Measurements from ENCODE around the gene SLC39A12.

Gene SLC39A12

GRCh38 chr10:18044976-18045720, 93.4 kb downstream of the SLC39A12 start:
- Histone ChIP-seq H3K36me3 (ENCODE audit: control insufficient read depth in 1 of 2, insufficient read depth in 2 of 2, low read length in 2 of 2) (no peaks in the 10 kb centered on the region), H3K9ac (ENCODE audit: low read depth in 1 of 2, low read length in 2 of 2) (no peak overlapping the region), H3K27ac (ENCODE audit: low read depth, low read length) (no peak overlapping the region), H3K4me3 (ENCODE audit: low read depth in 1 of 2, low read length in 2 of 2) (no peak overlapping the region), H3K9me3 (ENCODE audit: control insufficient read depth in 1 of 2, low read length in 2 of 2) (no peaks in the 10 kb centered on the region), H3K27me3 (ENCODE audit: control insufficient read depth in 1 of 2, insufficient read depth in 2 of 2, low read length in 2 of 2) (no peaks in the 10 kb centered on the region), H3K4me1 (ENCODE audit: control insufficient read depth in 1 of 2, insufficient read depth in 2 of 2, low read length in 2 of 2) (no peaks in the 10 kb centered on the region)

DNA sequence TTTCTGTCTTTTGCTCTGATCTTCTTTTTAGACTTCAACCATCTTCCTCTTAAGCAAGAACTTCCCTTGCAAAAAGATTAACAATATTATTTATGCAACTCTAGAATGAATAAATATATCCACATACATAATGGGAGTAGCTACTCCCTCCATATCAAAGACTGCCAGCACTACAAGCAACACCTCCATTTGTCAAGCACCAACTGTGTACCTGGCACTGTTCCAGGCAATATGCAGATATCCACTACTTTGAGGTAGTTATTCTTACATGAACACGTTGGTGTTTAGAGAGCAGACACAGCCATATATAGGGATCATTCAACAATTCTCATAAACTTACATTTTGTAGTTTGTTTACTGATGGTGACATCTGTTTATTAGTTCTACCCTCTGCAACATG, 104.9 kb downstream of the SLC39A12 start:
- H3K9me3 ChIP-seq (ENCODE audit: control insufficient read depth in 1 of 2, low read length in 2 of 2), result peaks cover 2 to 5% of the 10 kb centered on the region in 2 donors
- H3K4me1 ChIP-seq (ENCODE audit: control insufficient read depth in 1 of 2, insufficient read depth in 2 of 2, low read length in 2 of 2), result no peaks in the 10 kb centered on the region
- H3K36me3 ChIP-seq (ENCODE audit: control insufficient read depth in 1 of 2, insufficient read depth in 2 of 2, low read length in 2 of 2), result no peaks in the 10 kb centered on the region
- no peaks in the 10 kb centered on the region for H3K27me3 ChIP-seq (ENCODE audit: control insufficient read depth in 1 of 2, insufficient read depth in 2 of 2, low read length in 2 of 2)
- H3K4me3 ChIP-seq (ENCODE audit: low read depth in 1 of 2, low read length in 2 of 2), result no peak overlapping the region
- no peak overlapping the region for H3K9ac ChIP-seq (ENCODE audit: low read depth in 1 of 2, low read length in 2 of 2)
- no peak overlapping the region for H3K27ac ChIP-seq (ENCODE audit: low read depth, low read length)

DNA sequence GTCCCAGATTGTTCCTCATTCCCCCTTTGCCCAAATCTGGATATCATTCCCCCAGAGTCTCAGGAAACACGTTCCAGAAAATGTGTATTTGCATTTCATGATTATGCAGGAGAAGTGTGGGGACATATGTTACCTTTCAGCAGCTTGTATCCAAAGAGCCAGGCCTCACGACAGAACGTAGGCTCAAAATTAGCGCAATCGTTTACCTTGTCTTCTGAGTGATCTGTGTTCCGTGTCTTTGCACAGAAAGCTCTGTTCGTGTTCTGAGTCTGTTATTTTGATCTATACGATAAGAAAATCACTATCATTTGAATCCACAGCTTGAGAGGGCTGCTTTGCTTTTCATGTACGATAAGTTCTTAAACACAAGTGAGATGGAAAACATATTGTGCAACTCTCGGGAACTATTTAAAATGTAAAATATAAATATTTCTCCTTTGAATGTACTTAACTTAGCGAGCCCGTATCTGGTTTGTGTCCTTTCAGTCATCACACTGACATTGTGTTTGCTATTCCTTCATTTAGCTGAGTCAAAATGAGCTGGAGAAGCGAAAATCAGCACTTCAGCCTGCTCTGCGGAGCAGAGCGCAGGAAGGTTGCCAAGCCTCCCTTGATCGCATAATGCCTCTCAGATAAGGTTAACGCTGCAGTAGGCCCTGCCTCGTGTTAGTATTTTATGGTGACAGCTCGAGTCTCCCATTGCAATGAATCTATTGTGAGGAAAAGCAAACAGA, 108.3 kb downstream of the SLC39A12 start:
- no peak overlapping the region for H3K9ac ChIP-seq (ENCODE audit: low read depth in 1 of 2, low read length in 2 of 2)
- H3K36me3 ChIP-seq (ENCODE audit: control insufficient read depth in 1 of 2, insufficient read depth in 2 of 2, low read length in 2 of 2), result no peaks in the 10 kb centered on the region
- H3K4me3 ChIP-seq (ENCODE audit: low read depth in 1 of 2, low read length in 2 of 2), result no peak overlapping the region
- no peak overlapping the region for H3K27ac ChIP-seq (ENCODE audit: low read depth, low read length)
- no peaks in the 10 kb centered on the region for H3K27me3 ChIP-seq (ENCODE audit: control insufficient read depth in 1 of 2, insufficient read depth in 2 of 2, low read length in 2 of 2)
- peaks cover 0 to 1% of the 10 kb centered on the region in 2 donors for H3K9me3 ChIP-seq (ENCODE audit: control insufficient read depth in 1 of 2, low read length in 2 of 2)
- H3K4me1 ChIP-seq (ENCODE audit: control insufficient read depth in 1 of 2, insufficient read depth in 2 of 2, low read length in 2 of 2), result no peaks in the 10 kb centered on the region

GRCh38 chr10:18066947-18067346, 115.2 kb downstream of the SLC39A12 start:
- H3K27ac ChIP-seq (ENCODE audit: low read depth, low read length), result no peak overlapping the region
- no peak overlapping the region for H3K9ac ChIP-seq (ENCODE audit: low read depth in 1 of 2, low read length in 2 of 2)
- no peaks in the 10 kb centered on the region for H3K4me1 ChIP-seq (ENCODE audit: control insufficient read depth in 1 of 2, insufficient read depth in 2 of 2, low read length in 2 of 2)
- no peaks in the 10 kb centered on the region for H3K9me3 ChIP-seq (ENCODE audit: control insufficient read depth in 1 of 2, low read length in 2 of 2)
- H3K4me3 ChIP-seq (ENCODE audit: low read depth in 1 of 2, low read length in 2 of 2), result no peak overlapping the region
- no peaks in the 10 kb centered on the region for H3K27me3 ChIP-seq (ENCODE audit: control insufficient read depth in 1 of 2, insufficient read depth in 2 of 2, low read length in 2 of 2)
- H3K36me3 ChIP-seq (ENCODE audit: control insufficient read depth in 1 of 2, insufficient read depth in 2 of 2, low read length in 2 of 2), result no peaks in the 10 kb centered on the region

- Histone ChIP-seq H3K27me3 (ENCODE audit: control insufficient read depth in 1 of 2, insufficient read depth in 2 of 2, low read length in 2 of 2) (no peaks in the 10 kb centered on the region), H3K27ac (ENCODE audit: low read depth, low read length) (no peak overlapping the region), H3K36me3 (ENCODE audit: control insufficient read depth in 1 of 2, insufficient read depth in 2 of 2, low read length in 2 of 2) (no peaks in the 10 kb centered on the region), H3K4me1 (ENCODE audit: control insufficient read depth in 1 of 2, insufficient read depth in 2 of 2, low read length in 2 of 2) (no peaks in the 10 kb centered on the region), H3K9ac (ENCODE audit: low read depth in 1 of 2, low read length in 2 of 2) (no peak overlapping the region), H3K9me3 (ENCODE audit: control insufficient read depth in 1 of 2, low read length in 2 of 2) (no peaks in the 10 kb centered on the region), H3K4me3 (ENCODE audit: low read depth in 1 of 2, low read length in 2 of 2) (no peak overlapping the region)
Observed at GRCh38 chr10:18068401-18068800, 116.7 kb downstream of the SLC39A12 start.

- Histone ChIP-seq H3K4me3 (ENCODE audit: low read depth in 1 of 2, low read length in 2 of 2) (no peak overlapping the region), H3K4me1 (ENCODE audit: control insufficient read depth in 1 of 2, insufficient read depth in 2 of 2, low read length in 2 of 2) (no peaks in the 10 kb centered on the region), H3K27ac (ENCODE audit: low read depth, low read length) (no peak overlapping the region), H3K9ac (ENCODE audit: low read depth in 1 of 2, low read length in 2 of 2) (no peak overlapping the region), H3K27me3 (ENCODE audit: control insufficient read depth in 1 of 2, insufficient read depth in 2 of 2, low read length in 2 of 2) (no peaks in the 10 kb centered on the region), H3K36me3 (ENCODE audit: control insufficient read depth in 1 of 2, insufficient read depth in 2 of 2, low read length in 2 of 2) (no peaks in the 10 kb centered on the region), H3K9me3 (ENCODE audit: control insufficient read depth in 1 of 2, low read length in 2 of 2) (no peaks in the 10 kb centered on the region)
Observed at GRCh38 chr10:18071591-18071990, 119.9 kb downstream of the SLC39A12 start.

GRCh38 chr10:18073314-18073713, 121.6 kb downstream of the SLC39A12 start:
- Histone ChIP-seq H3K27ac (ENCODE audit: low read depth, low read length) (no peak overlapping the region), H3K9ac (ENCODE audit: low read depth in 1 of 2, low read length in 2 of 2) (no peak overlapping the region), H3K36me3 (ENCODE audit: control insufficient read depth in 1 of 2, insufficient read depth in 2 of 2, low read length in 2 of 2) (no peaks in the 10 kb centered on the region), H3K4me3 (ENCODE audit: low read depth in 1 of 2, low read length in 2 of 2) (no peak overlapping the region), H3K27me3 (ENCODE audit: control insufficient read depth in 1 of 2, insufficient read depth in 2 of 2, low read length in 2 of 2) (no peaks in the 10 kb centered on the region), H3K4me1 (ENCODE audit: control insufficient read depth in 1 of 2, insufficient read depth in 2 of 2, low read length in 2 of 2) (no peaks in the 10 kb centered on the region), H3K9me3 (ENCODE audit: control insufficient read depth in 1 of 2, low read length in 2 of 2) (no peaks in the 10 kb centered on the region)

GRCh38 chr10:18075881-18076280, 124.2 kb downstream of the SLC39A12 start:
- Histone ChIP-seq H3K9ac (ENCODE audit: low read depth in 1 of 2, low read length in 2 of 2) (no peak overlapping the region), H3K27me3 (ENCODE audit: control insufficient read depth in 1 of 2, insufficient read depth in 2 of 2, low read length in 2 of 2) (no peaks in the 10 kb centered on the region), H3K36me3 (ENCODE audit: control insufficient read depth in 1 of 2, insufficient read depth in 2 of 2, low read length in 2 of 2) (no peaks in the 10 kb centered on the region), H3K9me3 (ENCODE audit: control insufficient read depth in 1 of 2, low read length in 2 of 2) (no peaks in the 10 kb centered on the region), H3K4me1 (ENCODE audit: control insufficient read depth in 1 of 2, insufficient read depth in 2 of 2, low read length in 2 of 2) (no peaks in the 10 kb centered on the region), H3K4me3 (ENCODE audit: low read depth in 1 of 2, low read length in 2 of 2) (no peak overlapping the region), H3K27ac (ENCODE audit: low read depth, low read length) (no peak overlapping the region)

DNA sequence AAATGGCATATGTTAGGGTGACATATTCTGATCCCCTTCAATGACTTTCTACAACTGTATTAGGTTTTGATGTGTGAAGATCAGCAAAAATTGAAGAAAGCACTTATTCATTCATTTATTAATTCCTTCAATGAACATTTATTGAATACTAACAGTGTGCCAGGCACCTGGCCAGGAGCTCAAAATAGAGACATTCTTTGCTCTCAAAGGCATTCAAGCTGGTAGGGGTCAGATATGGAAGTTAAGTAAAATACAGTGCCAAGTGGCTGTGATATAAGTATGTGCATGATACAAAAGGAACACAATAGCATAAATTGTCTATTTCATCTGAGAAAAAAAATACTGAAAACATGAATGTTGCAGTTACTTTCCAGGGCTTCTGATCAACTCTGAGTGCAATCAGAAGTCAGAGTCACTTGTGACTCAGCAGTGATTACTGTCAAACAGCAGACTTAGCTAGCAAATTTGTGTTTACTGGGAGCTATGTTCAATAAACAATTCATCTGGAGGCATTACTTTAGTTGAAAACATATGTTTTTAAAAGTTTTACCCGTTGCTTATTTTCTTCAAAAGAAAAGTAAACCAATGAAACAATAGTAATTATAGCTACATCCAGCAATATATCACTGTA, 128.1 kb downstream of the SLC39A12 start:
- no peaks in the 10 kb centered on the region for H3K9me3 ChIP-seq (ENCODE audit: control insufficient read depth in 1 of 2, low read length in 2 of 2)
- no peaks in the 10 kb centered on the region for H3K36me3 ChIP-seq (ENCODE audit: control insufficient read depth in 1 of 2, insufficient read depth in 2 of 2, low read length in 2 of 2)
- no peaks in the 10 kb centered on the region for H3K4me1 ChIP-seq (ENCODE audit: control insufficient read depth in 1 of 2, insufficient read depth in 2 of 2, low read length in 2 of 2)
- no peak overlapping the region for H3K9ac ChIP-seq (ENCODE audit: low read depth in 1 of 2, low read length in 2 of 2)
- H3K27ac ChIP-seq (ENCODE audit: low read depth, low read length), result no peak overlapping the region
- no peaks in the 10 kb centered on the region for H3K27me3 ChIP-seq (ENCODE audit: control insufficient read depth in 1 of 2, insufficient read depth in 2 of 2, low read length in 2 of 2)
- no peak overlapping the region for H3K4me3 ChIP-seq (ENCODE audit: low read depth in 1 of 2, low read length in 2 of 2)

- Histone ChIP-seq H3K9ac (ENCODE audit: low read depth in 1 of 2, low read length in 2 of 2) (no peak overlapping the region), H3K9me3 (ENCODE audit: control insufficient read depth in 1 of 2, low read length in 2 of 2) (no peaks in the 10 kb centered on the region), H3K4me1 (ENCODE audit: control insufficient read depth in 1 of 2, insufficient read depth in 2 of 2, low read length in 2 of 2) (no peaks in the 10 kb centered on the region), H3K4me3 (ENCODE audit: low read depth in 1 of 2, low read length in 2 of 2) (no peak overlapping the region), H3K36me3 (ENCODE audit: control insufficient read depth in 1 of 2, insufficient read depth in 2 of 2, low read length in 2 of 2) (no peaks in the 10 kb centered on the region), H3K27ac (ENCODE audit: low read depth, low read length) (no peak overlapping the region), H3K27me3 (ENCODE audit: control insufficient read depth in 1 of 2, insufficient read depth in 2 of 2, low read length in 2 of 2) (no peaks in the 10 kb centered on the region)
Observed at GRCh38 chr10:18082381-18082780, 130.7 kb downstream of the SLC39A12 start.

All from duodenal mucosa (tissue), 2 donors.